ENCODE measurements around the gene EIF2D. TPM values are rescaled to one million over a fixed set of nuclear protein-coding genes. Genes with fewer than 3 reads are reported as not detected.

The EIF2D gene
- total and polyA plus RNA-seq, 2 donors: 43.2 to 54.1 TPM

- H3K4me3 ChIP-seq (ENCODE audit: low read length in 2 of 2): peak overlapping the region in 1 of 2 donors; percentile 18
- peaks cover 53 to 84% of the 10 kb centered on the region in 2 donors for H3K4me1 ChIP-seq (ENCODE audit: control insufficient read depth in 2 of 2, insufficient read depth in 2 of 2, low read length in 2 of 2)
- WGBS: 32% methylated on average over 11 of the region's 11 CpGs
- no peaks in the 10 kb centered on the region for H3K9me3 ChIP-seq (ENCODE audit: control insufficient read depth in 2 of 2, insufficient read depth in 1 of 2, low read length in 1 of 2)
- H3K27ac ChIP-seq (ENCODE audit: low read depth in 1 of 2, low read length in 1 of 2): peak overlapping the region; percentile 86
- H3K36me3 ChIP-seq (ENCODE audit: control insufficient read depth in 2 of 2, insufficient read depth in 2 of 2, low read length in 1 of 2): peaks cover 39 to 69% of the 10 kb centered on the region in 2 donors
- no peaks in the 10 kb centered on the region for H3K27me3 ChIP-seq (ENCODE audit: control insufficient read depth in 2 of 2, insufficient read depth in 1 of 2, low read length in 1 of 2)
- peak in 4 of 9 donors; percentile 67 to 87 (median 74) for DNase-seq (ENCODE audit: low read depth in 6 of 9, low spot score in 9 of 9)
Observed at GRCh38 chr1:206579747-206580437, 32.4 kb downstream of the EIF2D start.

DNA sequence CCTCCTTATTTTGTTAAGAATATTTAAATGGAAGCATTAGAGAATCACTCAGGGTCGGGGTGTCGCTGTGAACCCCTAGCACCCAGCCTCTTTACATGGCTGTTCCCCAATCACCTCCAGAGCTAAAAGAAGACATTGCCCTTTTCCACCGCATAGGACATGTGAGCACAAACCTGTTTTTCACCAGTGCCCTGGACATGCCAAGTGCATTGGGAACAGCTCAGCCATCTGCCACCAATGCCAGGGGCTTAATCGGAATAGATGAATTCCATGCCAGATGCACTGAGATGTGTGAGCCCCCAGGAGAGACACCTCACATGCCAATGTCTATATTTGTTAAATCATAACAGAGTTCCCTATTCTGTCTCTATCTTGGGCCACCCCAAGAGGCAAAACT is 33.3 kb downstream of the EIF2D start:
- Histone ChIP-seq H3K4me3 (ENCODE audit: low read length in 2 of 2) (no peak overlapping the region), H3K27me3 (ENCODE audit: control insufficient read depth in 2 of 2, insufficient read depth in 1 of 2, low read length in 1 of 2) (no peaks in the 10 kb centered on the region), H3K27ac (ENCODE audit: low read depth in 1 of 2, low read length in 1 of 2) (peak overlapping the region; percentile 85 to 86), H3K4me1 (ENCODE audit: control insufficient read depth in 2 of 2, insufficient read depth in 2 of 2, low read length in 2 of 2) (peaks cover 61 to 93% of the 10 kb centered on the region in 2 donors), H3K9me3 (ENCODE audit: control insufficient read depth in 2 of 2, insufficient read depth in 1 of 2, low read length in 1 of 2) (no peaks in the 10 kb centered on the region), H3K36me3 (ENCODE audit: control insufficient read depth in 2 of 2, insufficient read depth in 2 of 2, low read length in 1 of 2) (peaks cover 33 to 63% of the 10 kb centered on the region in 2 donors)
- 96% methylated on average over 4 of the region's 4 CpGs for WGBS
- DNase-seq (ENCODE audit: low read depth in 6 of 9, low spot score in 9 of 9): no peak

DNA sequence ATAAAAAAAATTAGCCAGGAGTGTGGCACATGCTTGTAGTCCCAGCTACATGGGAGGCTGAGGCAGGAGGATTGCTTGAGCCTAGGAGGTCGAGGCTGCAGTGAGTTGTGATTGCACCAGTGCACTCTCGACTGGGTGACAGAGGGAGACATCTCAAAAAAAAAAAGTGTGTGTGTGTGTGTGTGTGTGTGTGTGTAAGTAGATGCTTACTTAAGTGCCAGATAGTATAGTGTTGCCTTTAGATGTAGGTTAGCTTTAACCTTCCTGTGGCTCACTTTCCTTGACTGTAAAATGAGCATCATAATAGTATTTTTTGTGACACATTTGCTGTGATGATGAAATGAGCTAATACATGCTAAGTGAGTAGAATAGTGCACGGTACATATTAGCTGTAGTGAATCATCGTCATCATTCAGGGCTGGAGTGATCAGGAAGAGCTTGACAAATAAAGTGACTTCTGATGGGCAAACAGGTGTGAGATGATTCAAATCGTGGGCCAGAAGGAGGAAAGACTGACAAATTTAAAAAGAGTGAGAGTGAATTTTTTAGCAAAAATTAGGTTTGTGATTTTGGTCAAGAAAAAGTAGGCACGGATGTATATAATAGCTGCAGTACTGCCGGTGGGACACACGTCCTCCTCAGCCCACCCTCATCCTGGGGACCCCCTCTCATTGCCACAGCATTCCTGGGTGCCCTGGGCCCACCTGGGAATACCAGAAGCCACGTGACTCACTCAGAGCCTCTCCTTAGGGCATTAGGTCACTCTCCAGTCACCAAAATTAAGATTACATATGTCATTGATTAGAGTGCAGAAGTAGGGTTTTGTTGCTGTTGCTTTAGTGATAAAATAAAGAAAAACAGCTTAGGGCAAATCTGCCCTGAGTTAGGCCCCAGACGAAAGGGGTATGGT is 33.9 kb downstream of the EIF2D start:
- no peak for DNase-seq (ENCODE audit: low read depth in 6 of 9, low spot score in 9 of 9)
- H3K9me3 ChIP-seq (ENCODE audit: control insufficient read depth in 2 of 2, insufficient read depth in 1 of 2, low read length in 1 of 2): no peaks in the 10 kb centered on the region
- H3K4me1 ChIP-seq (ENCODE audit: control insufficient read depth in 2 of 2, insufficient read depth in 2 of 2, low read length in 2 of 2): peaks cover 66 to 95% of the 10 kb centered on the region in 2 donors
- peaks cover 29 to 63% of the 10 kb centered on the region in 2 donors for H3K36me3 ChIP-seq (ENCODE audit: control insufficient read depth in 2 of 2, insufficient read depth in 2 of 2, low read length in 1 of 2)
- no peak overlapping the region for H3K4me3 ChIP-seq (ENCODE audit: low read length in 2 of 2)
- WGBS: 89% methylated on average over 10 of the region's 10 CpGs
- no peaks in the 10 kb centered on the region for H3K27me3 ChIP-seq (ENCODE audit: control insufficient read depth in 2 of 2, insufficient read depth in 1 of 2, low read length in 1 of 2)
- peak overlapping the region; percentile 45 to 85 for H3K27ac ChIP-seq (ENCODE audit: low read depth in 1 of 2, low read length in 1 of 2)

DNA sequence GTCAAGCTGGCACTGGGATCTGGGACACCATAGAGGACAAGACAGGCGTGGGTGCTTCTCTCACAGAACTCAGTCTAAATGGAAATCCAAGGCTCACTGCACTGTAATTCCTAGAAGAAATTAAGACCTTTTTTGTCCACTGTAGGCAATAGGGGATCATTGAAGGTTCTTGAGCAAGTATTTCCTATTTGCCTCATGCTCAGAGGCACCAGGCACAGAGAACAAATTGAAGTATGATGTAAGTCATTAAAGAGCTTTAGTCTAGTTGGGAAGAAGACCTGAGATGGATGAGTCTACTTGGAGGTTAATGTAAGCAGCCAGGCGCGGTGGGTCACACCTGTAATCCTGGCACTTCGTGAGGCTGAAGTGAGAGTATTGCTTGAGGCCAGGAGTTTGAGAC is 34.6 kb downstream of the EIF2D start:
- Histone ChIP-seq H3K4me3 (ENCODE audit: low read length in 2 of 2) (no peak overlapping the region), H3K36me3 (ENCODE audit: control insufficient read depth in 2 of 2, insufficient read depth in 2 of 2, low read length in 1 of 2) (peaks cover 23 to 62% of the 10 kb centered on the region in 2 donors), H3K27ac (ENCODE audit: low read depth in 1 of 2, low read length in 1 of 2) (peak overlapping the region in 1 of 2 donors; percentile 8), H3K27me3 (ENCODE audit: control insufficient read depth in 2 of 2, insufficient read depth in 1 of 2, low read length in 1 of 2) (no peaks in the 10 kb centered on the region), H3K9me3 (ENCODE audit: control insufficient read depth in 2 of 2, insufficient read depth in 1 of 2, low read length in 1 of 2) (no peaks in the 10 kb centered on the region), H3K4me1 (ENCODE audit: control insufficient read depth in 2 of 2, insufficient read depth in 2 of 2, low read length in 2 of 2) (peaks cover 66 to 88% of the 10 kb centered on the region in 2 donors)
- DNase-seq (ENCODE audit: low read depth in 6 of 9, low spot score in 9 of 9): no peak
- WGBS: 87% methylated on average over 4 of the region's 4 CpGs

- H3K27me3 ChIP-seq (ENCODE audit: control insufficient read depth in 2 of 2, insufficient read depth in 1 of 2, low read length in 1 of 2): no peaks in the 10 kb centered on the region
- no peak overlapping the region for H3K4me3 ChIP-seq (ENCODE audit: low read length in 2 of 2)
- peaks cover 55 to 76% of the 10 kb centered on the region in 2 donors for H3K4me1 ChIP-seq (ENCODE audit: control insufficient read depth in 2 of 2, insufficient read depth in 2 of 2, low read length in 2 of 2)
- H3K36me3 ChIP-seq (ENCODE audit: control insufficient read depth in 2 of 2, insufficient read depth in 2 of 2, low read length in 1 of 2): peaks cover 26 to 67% of the 10 kb centered on the region in 2 donors
- WGBS: 90% methylated on average over 3 of the region's 3 CpGs
- no peaks in the 10 kb centered on the region for H3K9me3 ChIP-seq (ENCODE audit: control insufficient read depth in 2 of 2, insufficient read depth in 1 of 2, low read length in 1 of 2)
- DNase-seq (ENCODE audit: low read depth in 6 of 9, low spot score in 9 of 9): no peak
- H3K27ac ChIP-seq (ENCODE audit: low read depth in 1 of 2, low read length in 1 of 2): peak overlapping the region; percentile 88 to 89
Observed at GRCh38 chr1:206575894-206576737, 36.1 kb downstream of the EIF2D start.

- peak in 4 of 9 donors; percentile 50 to 87 (median 65) for DNase-seq (ENCODE audit: low read depth in 6 of 9, low spot score in 9 of 9)
- peak overlapping the region; percentile 88 to 89 for H3K27ac ChIP-seq (ENCODE audit: low read depth in 1 of 2, low read length in 1 of 2)
- no peaks in the 10 kb centered on the region for H3K27me3 ChIP-seq (ENCODE audit: control insufficient read depth in 2 of 2, insufficient read depth in 1 of 2, low read length in 1 of 2)
- 17% methylated on average over 11 of the region's 11 CpGs for WGBS
- H3K9me3 ChIP-seq (ENCODE audit: control insufficient read depth in 2 of 2, insufficient read depth in 1 of 2, low read length in 1 of 2): no peaks in the 10 kb centered on the region
- H3K4me3 ChIP-seq (ENCODE audit: low read length in 2 of 2): peak overlapping the region in 1 of 2 donors; percentile 4
- H3K36me3 ChIP-seq (ENCODE audit: control insufficient read depth in 2 of 2, insufficient read depth in 2 of 2, low read length in 1 of 2): peaks cover 30 to 65% of the 10 kb centered on the region in 2 donors
- peaks cover 47 to 68% of the 10 kb centered on the region in 2 donors for H3K4me1 ChIP-seq (ENCODE audit: control insufficient read depth in 2 of 2, insufficient read depth in 2 of 2, low read length in 2 of 2)
Observed at GRCh38 chr1:206575165-206575893, 36.9 kb downstream of the EIF2D start.

GRCh38 chr1:206573762-206574161 is 38.5 kb downstream of the EIF2D start:
- H3K27ac ChIP-seq (ENCODE audit: low read depth in 1 of 2, low read length in 1 of 2): peak overlapping the region in 1 of 2 donors; percentile 26
- H3K36me3 ChIP-seq (ENCODE audit: control insufficient read depth in 2 of 2, insufficient read depth in 2 of 2, low read length in 1 of 2): peaks cover 41 to 74% of the 10 kb centered on the region in 2 donors
- 98% methylated on average over 4 of the region's 4 CpGs for WGBS

GRCh38 chr1:206573319-206573718 is 38.9 kb downstream of the EIF2D start:
- no peaks in the 10 kb centered on the region for H3K9me3 ChIP-seq (ENCODE audit: control insufficient read depth in 2 of 2, insufficient read depth in 1 of 2, low read length in 1 of 2)
- 99% methylated on average over 4 of the region's 4 CpGs for WGBS
- no peak overlapping the region for H3K4me3 ChIP-seq (ENCODE audit: low read length in 2 of 2)
- no peak for DNase-seq (ENCODE audit: low read depth in 6 of 9, low spot score in 9 of 9)
- H3K27me3 ChIP-seq (ENCODE audit: control insufficient read depth in 2 of 2, insufficient read depth in 1 of 2, low read length in 1 of 2): no peaks in the 10 kb centered on the region
- H3K36me3 ChIP-seq (ENCODE audit: control insufficient read depth in 2 of 2, insufficient read depth in 2 of 2, low read length in 1 of 2): peaks cover 45 to 74% of the 10 kb centered on the region in 2 donors
- peak overlapping the region in 1 of 2 donors; percentile 39 for H3K27ac ChIP-seq (ENCODE audit: low read depth in 1 of 2, low read length in 1 of 2)
- peaks cover 39 to 63% of the 10 kb centered on the region in 2 donors for H3K4me1 ChIP-seq (ENCODE audit: control insufficient read depth in 2 of 2, insufficient read depth in 2 of 2, low read length in 2 of 2)

More at GRCh38 chr1:206573762-206574161, 38.5 kb downstream of the EIF2D start:
- no peaks in the 10 kb centered on the region for H3K9me3 ChIP-seq (ENCODE audit: control insufficient read depth in 2 of 2, insufficient read depth in 1 of 2, low read length in 1 of 2)
- peaks cover 40 to 63% of the 10 kb centered on the region in 2 donors for H3K4me1 ChIP-seq (ENCODE audit: control insufficient read depth in 2 of 2, insufficient read depth in 2 of 2, low read length in 2 of 2)
- DNase-seq (ENCODE audit: low read depth in 6 of 9, low spot score in 9 of 9): no peak
- H3K4me3 ChIP-seq (ENCODE audit: low read length in 2 of 2): no peak overlapping the region
- H3K27me3 ChIP-seq (ENCODE audit: control insufficient read depth in 2 of 2, insufficient read depth in 1 of 2, low read length in 1 of 2): no peaks in the 10 kb centered on the region
